H1 (cell line): ENCODE data around the gene DISP1.

Experiments used
- ASH2L ChIP-seq: fragments of 200-600, 300-600 bp; sonication (generic); IDR thresholded peaks from one replicate; pipeline ENCODE4 v1.7.1; 2017; ENCODE audit warnings: low read length
- BCL11A ChIP-seq, 2 experiments: IDR thresholded peaks; one replicate each; pipeline ENCODE4 v1.6.1; 2011; ENCODE audit warnings: low read depth in 2 of 2, low read length in 2 of 2, mild to moderate bottlenecking in 2 of 2
- CHD2 ChIP-seq: IDR thresholded peaks from 2 replicates; pipeline ENCODE4 v1.6.1; 2012; ENCODE audit warnings: low read length, improper control_type of control experiment
- EGR1 ChIP-seq: IDR thresholded peaks from 2 replicates; pipeline ENCODE4 v1.6.1; 2011; ENCODE audit warnings: low read depth, low read length, borderline replicate concordance
- EP300 ChIP-seq, 2 experiments: IDR thresholded peaks; 1 replicate in 1 of 2; 2 replicates in 1 of 2; pipeline ENCODE4 v1.6.1; 2011 to 2012; ENCODE audit warnings: low read depth in 2 of 2, low read length in 2 of 2, mild to moderate bottlenecking in 2 of 2, borderline replicate concordance in 1 of 2, inconsistent platforms in 1 of 2, moderate library complexity in 1 of 2
- EZH2 ChIP-seq: fragments of 200-600 bp; sonication (generic); IDR thresholded peaks from 2 replicates; pipeline ENCODE4 v1.7.1; 2012; ENCODE audit warnings: low read depth, mild to moderate bottlenecking, moderate library complexity, low read length, inconsistent platforms; ENCODE audit not compliant: severe bottlenecking
- JUN ChIP-seq: IDR thresholded peaks from 2 replicates; pipeline ENCODE4 v1.6.1; 2011; ENCODE audit warnings: low read depth, mild to moderate bottlenecking, improper control_type of control experiment, low read length
- NRF1 ChIP-seq: IDR thresholded peaks from 2 replicates; pipeline ENCODE4 v1.6.1; 2011; ENCODE audit warnings: mild to moderate bottlenecking, low read depth, low read length, improper control_type of control experiment
- POLR2A ChIP-seq, 2 experiments: IDR thresholded peaks; 1 replicate in 1 of 2; 2 replicates in 1 of 2; pipeline ENCODE4 v1.6.1; 2011; ENCODE audit warnings: low read depth in 2 of 2, low read length in 2 of 2, mild to moderate bottlenecking in 2 of 2; ENCODE audit errors: control extremely low read depth in 1 of 2
- SIRT6 ChIP-seq: IDR thresholded peaks from one replicate; pipeline ENCODE4 v1.7.1; 2012; ENCODE audit warnings: low read length, inconsistent platforms
- TAF1 ChIP-seq: IDR thresholded peaks from 2 replicates; pipeline ENCODE4 v1.6.1; 2011; ENCODE audit warnings: mild to moderate bottlenecking, low read depth, low read length
- TF ChIP-seq, protein P1 (sequence below), 3 experiments: IDR thresholded peaks; 1 replicate in 2 of 3; 2 replicates in 1 of 3; pipeline versions ENCODE4 v1.5.1 to v1.6.1; 2011; ENCODE audit warnings: low read length in 3 of 3, mild to moderate bottlenecking in 3 of 3, inconsistent platforms in 2 of 3, low read depth in 1 of 3, moderate library complexity in 1 of 3; ENCODE audit not compliant: insufficient read depth in 1 of 3; ENCODE audit errors: control extremely low read depth in 1 of 3

GRCh38 chr1:222820171-222820712 lies 5.4 kb downstream of the DISP1 start:
- TF ChIP-seq, protein P1, sequence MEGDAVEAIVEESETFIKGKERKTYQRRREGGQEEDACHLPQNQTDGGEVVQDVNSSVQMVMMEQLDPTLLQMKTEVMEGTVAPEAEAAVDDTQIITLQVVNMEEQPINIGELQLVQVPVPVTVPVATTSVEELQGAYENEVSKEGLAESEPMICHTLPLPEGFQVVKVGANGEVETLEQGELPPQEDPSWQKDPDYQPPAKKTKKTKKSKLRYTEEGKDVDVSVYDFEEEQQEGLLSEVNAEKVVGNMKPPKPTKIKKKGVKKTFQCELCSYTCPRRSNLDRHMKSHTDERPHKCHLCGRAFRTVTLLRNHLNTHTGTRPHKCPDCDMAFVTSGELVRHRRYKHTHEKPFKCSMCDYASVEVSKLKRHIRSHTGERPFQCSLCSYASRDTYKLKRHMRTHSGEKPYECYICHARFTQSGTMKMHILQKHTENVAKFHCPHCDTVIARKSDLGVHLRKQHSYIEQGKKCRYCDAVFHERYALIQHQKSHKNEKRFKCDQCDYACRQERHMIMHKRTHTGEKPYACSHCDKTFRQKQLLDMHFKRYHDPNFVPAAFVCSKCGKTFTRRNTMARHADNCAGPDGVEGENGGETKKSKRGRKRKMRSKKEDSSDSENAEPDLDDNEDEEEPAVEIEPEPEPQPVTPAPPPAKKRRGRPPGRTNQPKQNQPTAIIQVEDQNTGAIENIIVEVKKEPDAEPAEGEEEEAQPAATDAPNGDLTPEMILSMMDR (IDR thresholded peaks at IDR 0.05; ENCODE audit: control extremely low read depth in 1 of 3, insufficient read depth in 1 of 3, low read depth in 1 of 3, low read length in 3 of 3): no peak
- no peak for TF ChIP-seq EZH2
- TF ChIP-seq EP300 (IDR thresholded peaks at IDR 0.05; ENCODE audit: borderline replicate concordance in 1 of 2, low read depth in 2 of 2, low read length in 2 of 2): no peak
- no peak for TF ChIP-seq POLR2A (IDR thresholded peaks at IDR 0.05; ENCODE audit: control extremely low read depth in 1 of 2, low read depth in 2 of 2, low read length in 2 of 2)
- TF ChIP-seq ASH2L: no peak
- no peak for TF ChIP-seq NRF1
- no peak for TF ChIP-seq CHD2
- no peak for TF ChIP-seq TAF1
- no peak for TF ChIP-seq JUN
- TF ChIP-seq BCL11A (IDR thresholded peaks at IDR 0.05; ENCODE audit: low read depth in 2 of 2, low read length in 2 of 2): no peak
- no peak for TF ChIP-seq EGR1
- no peak for TF ChIP-seq SIRT6
